GM19043 (cell line): ENCODE data around the gene EID2B.

ENCODE experiments used
- ATAC-seq: cut with Tn5 transposase; IDR thresholded peaks from one replicate; pipeline ENCODE4 v1.9.1; 2021; ENCODE audit warnings: low read depth; ENCODE audit not compliant: unreplicated experiment

EID2B gene

GRCh38 chr19:39533791-39534190, 1.1 kb upstream of the EID2B start:
- no peak for ATAC-seq

DNA sequence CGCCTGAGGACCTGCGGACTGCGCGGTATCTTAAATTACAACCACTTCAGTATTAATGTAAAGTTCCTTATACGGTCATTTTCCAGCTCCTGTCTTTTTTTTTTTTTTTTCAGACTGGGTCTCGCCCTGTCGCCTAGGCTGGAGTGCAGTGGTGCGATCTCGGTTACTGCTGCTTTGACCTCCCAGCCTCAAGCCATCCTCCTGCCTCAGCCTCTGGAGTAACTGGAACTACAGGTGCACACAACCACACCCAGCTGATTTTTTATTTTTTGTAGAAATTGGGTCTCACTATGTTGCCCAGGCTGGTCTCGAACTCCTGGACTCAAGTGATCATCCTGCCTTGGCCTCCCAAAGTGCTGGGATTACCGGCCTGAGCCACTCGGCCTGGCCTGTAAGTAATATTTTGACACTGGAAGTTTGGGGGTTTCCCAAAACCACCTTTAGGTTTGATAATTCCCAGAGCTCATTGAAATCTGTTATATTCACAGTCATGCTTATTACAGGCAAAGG, 406 bp upstream of the EID2B start:
- ATAC-seq, result no peak

DNA sequence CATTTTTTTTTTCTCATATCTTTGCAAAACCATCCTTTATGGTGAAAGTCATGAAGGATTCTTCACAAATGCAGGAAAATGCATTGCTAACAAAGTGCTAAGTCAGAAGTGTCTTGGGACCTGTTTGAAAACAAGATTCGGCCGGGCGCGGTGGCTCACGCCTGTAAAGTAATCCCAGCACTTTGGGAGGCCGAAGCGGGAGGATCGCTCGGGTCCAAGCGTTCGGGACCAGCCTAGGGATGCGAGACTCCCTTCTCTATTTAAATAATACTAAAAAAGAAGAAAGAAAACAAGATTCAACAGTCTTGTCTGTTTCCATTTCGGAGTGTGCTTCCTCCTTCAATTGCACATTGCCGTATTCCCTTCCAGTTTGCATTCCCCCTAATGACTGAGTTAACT, 819 bp downstream of the EID2B start:
- no peak for ATAC-seq

DNA sequence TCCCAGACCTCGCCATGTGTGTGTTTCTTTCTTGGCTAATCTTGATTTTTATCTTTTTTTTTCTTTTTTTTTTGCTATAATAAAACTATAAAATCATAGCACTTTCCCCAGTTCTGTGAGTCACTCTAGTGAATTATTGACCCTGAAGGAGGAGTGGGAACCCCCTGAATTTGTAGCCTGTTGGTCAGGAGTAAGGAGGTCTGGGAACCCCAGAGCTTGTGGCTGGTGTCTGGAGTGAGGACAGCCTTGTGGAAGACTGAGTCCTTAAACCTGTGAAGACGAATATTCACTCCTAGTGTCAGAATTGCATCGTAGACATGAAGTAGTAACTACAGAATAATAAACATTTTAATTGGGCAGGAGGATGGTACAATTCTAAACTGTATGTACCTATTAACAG, 7.4 kb downstream of the EID2B start:
- ATAC-seq, result no peak

GRCh38 chr19:39524495-39524894, 8.2 kb downstream of the EID2B start:
- no peak for ATAC-seq

DNA sequence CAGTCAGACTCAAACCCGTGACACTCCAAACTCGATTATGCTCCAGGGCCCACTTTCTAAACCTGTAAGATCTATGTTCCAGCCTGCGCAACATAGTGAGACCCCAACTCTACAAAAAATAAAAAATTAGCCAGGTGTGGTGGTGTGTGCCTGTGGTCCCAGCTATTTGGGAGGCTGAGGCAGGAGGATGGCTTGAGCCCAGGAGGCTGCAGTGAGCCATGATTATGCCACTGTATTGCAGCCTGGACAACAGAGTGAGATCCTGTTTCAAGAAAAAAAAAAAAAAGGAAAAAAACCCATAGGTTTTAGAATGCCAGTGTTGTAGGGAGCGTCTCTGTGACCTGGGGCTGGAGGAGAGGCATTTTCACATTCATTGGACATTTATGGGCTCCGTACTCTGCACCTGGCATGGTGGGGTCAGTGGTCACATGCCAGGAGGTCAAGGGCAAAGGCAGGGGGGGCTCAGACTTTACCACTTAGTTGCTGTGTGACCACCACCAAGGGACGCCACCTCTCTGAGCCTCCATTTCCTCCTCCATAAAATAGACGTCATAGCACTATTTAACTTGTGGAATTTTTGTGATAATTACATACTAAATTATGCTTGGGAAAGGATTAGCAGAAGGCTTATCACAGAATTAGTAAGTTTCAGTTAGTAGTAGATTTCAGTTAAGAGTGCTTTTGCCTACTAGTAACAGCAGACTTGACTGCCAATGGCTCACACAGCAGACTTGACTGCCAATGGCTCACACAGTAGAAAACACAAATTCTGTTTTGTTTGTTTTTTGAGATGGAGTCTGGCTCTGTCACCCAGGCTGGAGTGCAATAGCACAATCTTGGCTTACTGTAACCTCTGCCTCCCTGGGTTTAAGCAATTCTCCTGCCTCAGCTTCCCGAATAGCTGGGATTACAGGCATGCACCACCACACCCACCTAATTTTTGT, 11.8 kb downstream of the EID2B start:
- ATAC-seq, result no peak

DNA sequence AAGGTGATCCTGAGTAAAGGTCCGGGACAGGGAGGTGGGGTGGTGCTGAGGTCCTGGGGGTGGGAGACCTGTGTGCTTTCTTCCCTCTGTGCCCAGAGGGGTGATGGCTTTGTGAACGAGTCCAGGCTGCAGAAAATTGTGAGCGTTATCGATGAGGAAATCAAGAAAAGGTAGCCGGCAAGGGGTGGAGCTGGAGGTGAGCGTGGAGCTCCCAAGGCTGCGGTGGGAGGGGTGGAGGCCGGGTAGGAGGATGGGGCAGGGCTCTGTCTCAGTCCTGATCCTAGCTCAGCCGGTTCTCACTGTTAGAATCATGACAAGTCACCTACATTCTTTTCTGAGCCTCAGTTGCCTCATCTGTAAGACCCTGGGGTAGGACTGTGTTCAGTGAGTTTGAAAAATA, 13.7 kb downstream of the EID2B start:
- no peak for ATAC-seq

GRCh38 chr19:39518458-39518857, 14.2 kb downstream of the EID2B start:
- ATAC-seq, result no peak

- no peak for ATAC-seq
Observed at GRCh38 chr19:39517432-39517831, 15.2 kb downstream of the EID2B start.

DNA sequence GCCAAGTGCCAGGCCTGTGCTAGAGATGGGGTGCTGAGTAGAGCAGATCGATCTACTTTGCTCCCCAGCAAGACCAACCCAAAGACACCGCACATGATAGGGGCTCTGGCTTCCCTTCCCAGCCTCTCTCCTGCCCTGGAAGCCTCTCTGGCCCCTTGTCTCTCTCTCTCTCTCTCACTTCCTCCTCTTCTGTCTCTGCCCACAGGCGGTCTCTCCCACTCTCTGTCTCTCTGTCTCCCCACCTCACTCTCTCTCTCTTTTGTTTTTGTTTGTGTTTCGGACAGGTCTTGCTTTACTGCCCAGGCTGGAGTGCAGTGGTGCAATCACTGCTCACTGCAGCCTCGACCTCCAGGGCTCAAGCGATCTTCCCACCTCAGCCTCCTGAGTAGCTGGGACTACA, 16.4 kb downstream of the EID2B start:
- ATAC-seq, result no peak

GRCh38 chr19:39515551-39516191, 17.0 kb downstream of the EID2B start:
- ATAC-seq, result no peak

DNA sequence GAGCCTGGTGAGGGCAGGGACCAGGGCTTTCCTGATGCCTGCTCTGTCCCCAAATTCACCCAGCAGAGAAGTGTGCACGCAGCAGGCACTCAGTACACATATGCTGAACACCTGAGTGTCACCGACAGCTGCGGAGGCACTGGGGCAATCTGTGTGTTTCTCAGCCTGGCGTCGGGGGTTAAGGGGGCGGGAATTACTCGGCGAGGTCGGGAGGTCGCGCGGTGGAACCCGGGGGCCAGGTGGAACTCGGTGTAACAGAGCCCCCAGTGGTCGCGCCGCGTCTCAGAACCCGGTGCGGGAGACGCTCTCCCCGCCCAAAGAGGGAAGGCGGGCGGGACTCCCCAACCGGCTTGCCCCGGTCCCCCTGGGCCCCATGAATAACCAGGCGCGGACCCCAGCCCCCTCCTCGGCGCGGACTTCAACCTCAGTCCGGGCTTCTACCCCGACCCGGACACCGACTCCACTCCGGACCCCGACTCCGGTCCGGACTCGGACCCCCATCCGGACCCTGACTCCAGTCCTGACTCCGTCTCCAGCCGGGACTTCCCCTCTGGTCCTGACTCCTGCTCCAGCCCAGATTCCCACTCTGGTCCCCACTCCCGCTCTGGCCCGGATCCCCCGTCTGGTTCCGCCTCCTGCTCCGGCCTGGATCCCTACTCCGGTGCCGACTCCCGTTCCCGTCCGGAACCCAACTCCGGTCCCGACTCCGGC, 17.7 kb downstream of the EID2B start, which contains the start of gene SELENOV:
SELENOV (plus strand) TSS at position 300 of the 711 bp plus-strand sequence; CDS start at position 374, 74 bp downstream.
- no peak for ATAC-seq

GRCh38 chr19:39512988-39513387, 19.7 kb downstream of the EID2B start:
- no peak for ATAC-seq

- no peak for ATAC-seq
Observed at GRCh38 chr19:39509233-39509632, 23.4 kb downstream of the EID2B start.

DNA sequence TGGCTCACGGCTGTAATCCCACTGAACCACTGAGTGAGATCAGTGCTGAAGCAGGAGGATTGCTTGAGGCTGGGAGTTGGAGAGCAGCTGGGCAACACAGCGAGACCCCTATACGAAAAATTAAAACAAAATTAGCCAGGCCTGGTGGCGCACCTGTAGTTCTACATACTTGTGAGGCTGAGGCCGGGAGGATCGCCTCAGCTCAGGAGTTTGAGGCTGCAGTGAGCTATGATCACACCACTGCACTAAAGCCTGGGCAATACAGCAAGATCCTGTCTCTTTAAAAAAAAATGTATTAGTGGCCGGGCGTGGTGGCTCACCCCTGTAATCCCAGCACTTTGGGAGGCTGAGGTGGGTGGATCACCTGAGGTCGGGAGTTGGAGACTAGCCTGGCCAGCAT, 24.0 kb downstream of the EID2B start:
- no peak for ATAC-seq

DNA sequence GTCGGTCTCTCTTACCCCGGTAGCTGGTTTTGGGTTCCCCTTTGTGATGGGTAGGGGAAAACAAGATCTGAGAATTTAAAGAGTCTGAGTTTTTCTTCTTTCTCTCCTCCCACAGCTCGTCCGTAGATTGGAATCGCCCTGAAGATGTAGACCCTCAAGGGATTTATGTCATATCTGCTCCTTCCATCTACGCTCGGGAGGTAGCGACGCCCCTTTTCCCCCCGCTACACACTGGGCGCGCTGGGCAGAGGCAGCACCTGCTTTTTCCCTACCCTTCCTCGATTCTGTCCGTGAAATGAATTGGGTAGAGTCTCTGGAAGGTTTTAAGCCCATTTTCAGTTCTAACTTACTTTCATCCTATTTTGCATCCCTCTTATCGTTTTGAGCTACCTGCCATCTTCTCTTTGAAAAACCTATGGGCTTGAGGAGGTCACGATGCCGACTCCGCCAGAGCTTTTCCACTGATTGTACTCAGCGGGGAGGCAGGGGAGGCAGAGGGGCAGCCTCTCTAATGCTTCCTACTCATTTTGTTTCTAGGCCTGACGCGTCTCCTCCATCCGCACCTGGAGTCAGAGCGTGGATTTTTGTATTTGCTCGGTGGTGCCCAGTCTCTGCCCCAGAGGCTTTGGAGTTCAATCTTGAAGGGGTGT, 24.8 kb downstream of the EID2B start:
- ATAC-seq, result no peak

- ATAC-seq, result no peak
Observed at GRCh38 chr19:39506944-39507714, 25.5 kb downstream of the EID2B start.

DNA sequence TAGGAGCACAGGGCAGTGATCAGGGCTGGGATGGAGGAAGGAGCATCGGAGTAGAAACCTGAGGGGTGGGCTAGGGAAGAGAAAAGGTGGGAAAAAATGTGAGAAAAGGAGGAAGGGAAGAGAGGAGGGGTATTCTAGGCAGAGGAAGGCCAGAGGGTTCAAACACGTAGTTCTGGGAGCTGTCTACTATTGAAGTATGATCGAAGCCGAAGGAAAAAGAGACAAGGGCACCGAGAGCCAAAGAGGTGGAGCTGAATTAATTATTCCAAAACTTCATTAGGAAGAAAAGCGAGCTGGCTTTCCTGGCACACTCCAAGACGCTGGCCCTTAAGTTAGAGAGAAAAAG, 26.1 kb downstream of the EID2B start:
- ATAC-seq, result no peak

- no peak for ATAC-seq
Observed at GRCh38 chr19:39502640-39503417, 29.8 kb downstream of the EID2B start.
